Measurements from ENCODE around the gene DOLPP1. TPM values are rescaled to one million over a fixed set of nuclear protein-coding genes. Genes with fewer than 3 reads are reported as not detected.

Gene DOLPP1
- polyA plus RNA-seq, 1 of the 3 experiments (the other 2 are of a cell fraction), result 19.9 TPM

DNA sequence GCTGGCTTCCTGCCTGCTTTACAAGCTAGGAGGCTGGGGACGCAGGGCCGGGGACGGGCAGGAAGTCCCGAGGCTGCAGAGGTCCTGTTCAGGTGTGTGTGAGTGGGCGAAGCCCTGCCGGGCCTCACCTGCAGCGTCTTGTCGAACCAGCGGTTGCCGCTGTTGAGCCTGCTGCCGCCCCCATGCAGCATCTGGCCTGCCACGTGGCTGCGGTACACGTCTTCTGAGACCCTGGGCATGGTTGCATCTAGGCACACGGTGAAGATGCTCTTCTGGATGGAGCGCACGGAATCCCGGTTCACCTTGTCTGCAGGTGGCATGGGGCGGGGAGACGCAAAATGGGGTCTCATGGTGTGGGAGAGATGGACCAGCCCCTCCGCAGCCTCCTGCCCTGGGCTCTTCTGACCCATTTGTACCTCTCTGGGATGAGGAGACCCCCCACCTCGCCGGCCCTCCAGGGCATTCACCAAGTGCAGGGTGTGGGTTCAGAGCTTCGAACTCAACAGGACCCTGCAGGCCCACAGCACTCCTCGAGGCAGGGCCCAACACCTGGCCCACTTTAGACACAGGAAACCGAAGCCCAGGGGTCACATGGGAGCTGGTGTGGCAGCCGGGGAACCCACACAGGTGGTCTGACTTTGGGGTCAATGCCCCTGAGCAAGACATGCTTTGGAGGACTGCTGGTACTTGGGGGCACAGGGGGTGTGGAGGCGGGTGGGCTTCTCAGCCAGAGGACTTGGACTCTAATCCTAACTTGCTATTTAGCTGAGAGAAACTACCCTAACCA lies 19.7 kb downstream of the DOLPP1 start:
- Histone ChIP-seq H3K36me3 (replicated peaks in 1 of 2; ENCODE audit: control insufficient read depth in 1 of 2, insufficient read depth in 2 of 2, low read length in 1 of 2) (peaks cover 0 to 28% of the 10 kb centered on the region in 2 experiments), H3K4me1 (ENCODE audit: control insufficient read depth in 1 of 2, insufficient read depth in 2 of 2, low read depth in 1 of 2, low read length in 1 of 2) (no peaks in the 10 kb centered on the region), H2AFZ (ENCODE audit: low read depth) (no peak overlapping the region), H3K79me2 (ENCODE audit: insufficient read depth) (no peaks in the 10 kb centered on the region), H4K20me1 (ENCODE audit: insufficient read depth) (no peaks in the 10 kb centered on the region), H3K9me2 (no peaks in the 10 kb centered on the region), H3F3A (replicated peaks; ENCODE audit: insufficient read depth) (no peaks in the 10 kb centered on the region), H3K9me3 (no peaks in the 10 kb centered on the region), H3K27ac (ENCODE audit: low read depth in 2 of 2, low read length in 1 of 2) (no peak overlapping the region), H3K27me3 (ENCODE audit: insufficient read depth) (no peaks in the 10 kb centered on the region), H3K4me2 (no peak overlapping the region), H3K9ac (no peak overlapping the region), H3K4me3 (ENCODE audit: low read depth in 2 of 2, low read length in 1 of 2) (no peak overlapping the region)
- TF ChIP-seq FOXJ3 (CRISPR knock-in tag; IDR thresholded peaks at IDR 0.05) (no peak), SMC3 (IDR thresholded peaks at IDR 0.05; ENCODE audit: low read depth, low read length) (no peak), EZH2phosphoT487 (IDR thresholded peaks at IDR 0.05; ENCODE audit: borderline replicate concordance, low read depth) (no peak), CHD2 (IDR thresholded peaks at IDR 0.05; ENCODE audit: low read length, partially characterized antibody) (no peak), GATA2 (CRISPR knock-in tag; IDR thresholded peaks at IDR 0.05) (no peak), TCF12 (IDR thresholded peaks at IDR 0.05) (no peak), SIN3A (IDR thresholded peaks at IDR 0.05; ENCODE audit: borderline replicate concordance, low read depth, low read length) (no peak), YY1 (IDR thresholded peaks at IDR 0.05; ENCODE audit: low read depth) (no peak), RCOR1 (IDR thresholded peaks at IDR 0.05; ENCODE audit: low read length) (no peak), GABPA (IDR thresholded peaks at IDR 0.05; ENCODE audit: low read depth) (no peak)
- TF ChIP-seq, protein P1, sequence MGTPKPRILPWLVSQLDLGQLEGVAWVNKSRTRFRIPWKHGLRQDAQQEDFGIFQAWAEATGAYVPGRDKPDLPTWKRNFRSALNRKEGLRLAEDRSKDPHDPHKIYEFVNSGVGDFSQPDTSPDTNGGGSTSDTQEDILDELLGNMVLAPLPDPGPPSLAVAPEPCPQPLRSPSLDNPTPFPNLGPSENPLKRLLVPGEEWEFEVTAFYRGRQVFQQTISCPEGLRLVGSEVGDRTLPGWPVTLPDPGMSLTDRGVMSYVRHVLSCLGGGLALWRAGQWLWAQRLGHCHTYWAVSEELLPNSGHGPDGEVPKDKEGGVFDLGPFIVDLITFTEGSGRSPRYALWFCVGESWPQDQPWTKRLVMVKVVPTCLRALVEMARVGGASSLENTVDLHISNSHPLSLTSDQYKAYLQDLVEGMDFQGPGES (IDR thresholded peaks at IDR 0.05; ENCODE audit: low read depth, low read length), result no peak
- TF ChIP-seq, protein P2, sequence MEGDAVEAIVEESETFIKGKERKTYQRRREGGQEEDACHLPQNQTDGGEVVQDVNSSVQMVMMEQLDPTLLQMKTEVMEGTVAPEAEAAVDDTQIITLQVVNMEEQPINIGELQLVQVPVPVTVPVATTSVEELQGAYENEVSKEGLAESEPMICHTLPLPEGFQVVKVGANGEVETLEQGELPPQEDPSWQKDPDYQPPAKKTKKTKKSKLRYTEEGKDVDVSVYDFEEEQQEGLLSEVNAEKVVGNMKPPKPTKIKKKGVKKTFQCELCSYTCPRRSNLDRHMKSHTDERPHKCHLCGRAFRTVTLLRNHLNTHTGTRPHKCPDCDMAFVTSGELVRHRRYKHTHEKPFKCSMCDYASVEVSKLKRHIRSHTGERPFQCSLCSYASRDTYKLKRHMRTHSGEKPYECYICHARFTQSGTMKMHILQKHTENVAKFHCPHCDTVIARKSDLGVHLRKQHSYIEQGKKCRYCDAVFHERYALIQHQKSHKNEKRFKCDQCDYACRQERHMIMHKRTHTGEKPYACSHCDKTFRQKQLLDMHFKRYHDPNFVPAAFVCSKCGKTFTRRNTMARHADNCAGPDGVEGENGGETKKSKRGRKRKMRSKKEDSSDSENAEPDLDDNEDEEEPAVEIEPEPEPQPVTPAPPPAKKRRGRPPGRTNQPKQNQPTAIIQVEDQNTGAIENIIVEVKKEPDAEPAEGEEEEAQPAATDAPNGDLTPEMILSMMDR (IDR thresholded peaks at IDR 0.05), result no peak
- TF ChIP-seq, protein P3, sequence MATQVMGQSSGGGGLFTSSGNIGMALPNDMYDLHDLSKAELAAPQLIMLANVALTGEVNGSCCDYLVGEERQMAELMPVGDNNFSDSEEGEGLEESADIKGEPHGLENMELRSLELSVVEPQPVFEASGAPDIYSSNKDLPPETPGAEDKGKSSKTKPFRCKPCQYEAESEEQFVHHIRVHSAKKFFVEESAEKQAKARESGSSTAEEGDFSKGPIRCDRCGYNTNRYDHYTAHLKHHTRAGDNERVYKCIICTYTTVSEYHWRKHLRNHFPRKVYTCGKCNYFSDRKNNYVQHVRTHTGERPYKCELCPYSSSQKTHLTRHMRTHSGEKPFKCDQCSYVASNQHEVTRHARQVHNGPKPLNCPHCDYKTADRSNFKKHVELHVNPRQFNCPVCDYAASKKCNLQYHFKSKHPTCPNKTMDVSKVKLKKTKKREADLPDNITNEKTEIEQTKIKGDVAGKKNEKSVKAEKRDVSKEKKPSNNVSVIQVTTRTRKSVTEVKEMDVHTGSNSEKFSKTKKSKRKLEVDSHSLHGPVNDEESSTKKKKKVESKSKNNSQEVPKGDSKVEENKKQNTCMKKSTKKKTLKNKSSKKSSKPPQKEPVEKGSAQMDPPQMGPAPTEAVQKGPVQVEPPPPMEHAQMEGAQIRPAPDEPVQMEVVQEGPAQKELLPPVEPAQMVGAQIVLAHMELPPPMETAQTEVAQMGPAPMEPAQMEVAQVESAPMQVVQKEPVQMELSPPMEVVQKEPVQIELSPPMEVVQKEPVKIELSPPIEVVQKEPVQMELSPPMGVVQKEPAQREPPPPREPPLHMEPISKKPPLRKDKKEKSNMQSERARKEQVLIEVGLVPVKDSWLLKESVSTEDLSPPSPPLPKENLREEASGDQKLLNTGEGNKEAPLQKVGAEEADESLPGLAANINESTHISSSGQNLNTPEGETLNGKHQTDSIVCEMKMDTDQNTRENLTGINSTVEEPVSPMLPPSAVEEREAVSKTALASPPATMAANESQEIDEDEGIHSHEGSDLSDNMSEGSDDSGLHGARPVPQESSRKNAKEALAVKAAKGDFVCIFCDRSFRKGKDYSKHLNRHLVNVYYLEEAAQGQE (IDR thresholded peaks at IDR 0.05; ENCODE audit: low read depth, low read length), result no peak
- CTCF ChIA-PET, result no interaction called here
- POLR2A ChIA-PET, result no interaction called here
- 84% methylated on average over 11 of the region's 28 CpGs for WGBS (ENCODE audit: low lambda C conversion rate)
- DNase-seq, result no peak

Measured in SK-N-SH (cell line).